ENCODE data around the gene DGKI.

- TF ChIP-seq, protein P1, sequence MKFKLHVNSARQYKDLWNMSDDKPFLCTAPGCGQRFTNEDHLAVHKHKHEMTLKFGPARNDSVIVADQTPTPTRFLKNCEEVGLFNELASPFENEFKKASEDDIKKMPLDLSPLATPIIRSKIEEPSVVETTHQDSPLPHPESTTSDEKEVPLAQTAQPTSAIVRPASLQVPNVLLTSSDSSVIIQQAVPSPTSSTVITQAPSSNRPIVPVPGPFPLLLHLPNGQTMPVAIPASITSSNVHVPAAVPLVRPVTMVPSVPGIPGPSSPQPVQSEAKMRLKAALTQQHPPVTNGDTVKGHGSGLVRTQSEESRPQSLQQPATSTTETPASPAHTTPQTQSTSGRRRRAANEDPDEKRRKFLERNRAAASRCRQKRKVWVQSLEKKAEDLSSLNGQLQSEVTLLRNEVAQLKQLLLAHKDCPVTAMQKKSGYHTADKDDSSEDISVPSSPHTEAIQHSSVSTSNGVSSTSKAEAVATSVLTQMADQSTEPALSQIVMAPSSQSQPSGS (CRISPR knock-in tag; IDR thresholded peaks at IDR 0.05; ENCODE audit: borderline replicate concordance, low read depth), result no peak
- TF ChIP-seq HMGXB4 (CRISPR knock-in tag; IDR thresholded peaks at IDR 0.05) (no peak), E2F4 (CRISPR knock-in tag; IDR thresholded peaks at IDR 0.05; ENCODE audit: borderline replicate concordance, low read depth) (no peak), CTCF (IDR thresholded peaks at IDR 0.05) (no peak), ZNF232 (CRISPR knock-in tag; IDR thresholded peaks at IDR 0.05) (no peak), ZNF219 (CRISPR knock-in tag; IDR thresholded peaks at IDR 0.05; ENCODE audit: borderline replicate concordance) (no peak), ATF6 (CRISPR knock-in tag; IDR thresholded peaks at IDR 0.05) (no peak), JUN (CRISPR knock-in tag; IDR thresholded peaks at IDR 0.05) (no peak), ZBTB21 (CRISPR knock-in tag; IDR thresholded peaks at IDR 0.05; ENCODE audit: borderline replicate concordance) (no peak), FOXP4 (CRISPR knock-in tag; IDR thresholded peaks at IDR 0.05) (no peak), ATF1 (CRISPR knock-in tag; IDR thresholded peaks at IDR 0.05) (no peak)
- TF ChIP-seq, protein P2, sequence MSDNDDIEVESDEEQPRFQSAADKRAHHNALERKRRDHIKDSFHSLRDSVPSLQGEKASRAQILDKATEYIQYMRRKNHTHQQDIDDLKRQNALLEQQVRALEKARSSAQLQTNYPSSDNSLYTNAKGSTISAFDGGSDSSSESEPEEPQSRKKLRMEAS (CRISPR knock-in tag; IDR thresholded peaks at IDR 0.05), result no peak
Observed at GRCh38 chr7:137869260-137869659, 22.5 kb upstream of the DGKI start.
